AG04449 (cell line): ENCODE data around the gene PDE7B.

Experiments
- CTCF ChIA-PET: fragments of 350-600 bp; formaldehyde crosslinking; extraction: SDS; loops from one replicate; lab custom pipeline; 2021; ENCODE audit warnings: antibody characterized with exemption; lab: Yijun Ruan, JAX
- POLR2A ChIA-PET: fragments of 400-600, 350-600 bp; formaldehyde crosslinking; extraction: SDS; loops from one replicate; lab custom pipeline; 2020; ENCODE audit warnings: antibody characterized with exemption, inconsistent platforms; lab: Yijun Ruan, JAX
- DNase-seq: peaks from one replicate; pipeline ENCODE4 v3.0.0-alpha.2; 2010; ENCODE audit warnings: low read depth, low spot score
- H3K4me3 ChIP-seq: 2 replicates; pipeline ENCODE4 v1.5.1; 2011; ENCODE audit warnings: low read depth, mild to moderate bottlenecking, control low read depth, low read length
- CTCF ChIP-seq: IDR thresholded peaks from one replicate; pipeline ENCODE4 v1.5.1; 2011; ENCODE audit warnings: mild to moderate bottlenecking, moderate library complexity, low read length, control low read depth, inconsistent platforms; ENCODE audit not compliant: insufficient read depth; ENCODE audit errors: missing control alignments

Gene PDE7B

DNA sequence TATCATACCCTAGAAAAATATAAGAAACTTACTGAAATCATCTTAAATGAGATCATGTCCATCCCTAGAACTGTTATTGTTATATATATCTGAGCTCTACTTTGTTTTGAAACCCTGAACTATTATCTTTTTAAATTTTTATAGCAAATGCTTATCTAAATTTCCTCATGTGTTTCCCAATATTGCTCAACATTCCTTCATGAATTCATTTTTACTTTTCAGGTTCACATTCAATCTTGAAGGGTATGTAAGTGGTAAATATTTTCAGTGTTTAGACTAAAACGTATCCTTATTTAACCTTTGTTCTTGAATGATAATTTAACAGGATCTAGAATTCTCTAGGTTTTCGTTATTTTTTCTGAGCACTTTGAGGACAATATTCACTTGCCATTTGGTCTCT lies 23.9 kb downstream of the PDE7B start:
- no peak for DNase-seq
- ChIA-PET CTCF (interaction anchor here (0.7 kb wide), 1 partner anchor 13 kb away, joined by 3 read pairs; no protein-coding TSS in a partner anchor), POLR2A (no interaction called here)
- no peak for TF ChIP-seq CTCF
- H3K4me3 ChIP-seq: no peak overlapping the region

GRCh38 chr6:135876058-135876457 lies 24.6 kb downstream of the PDE7B start:
- TF ChIP-seq CTCF: no peak
- DNase-seq: no peak
- ChIA-PET CTCF (no interaction called here), POLR2A (no interaction called here)
- no peak overlapping the region for H3K4me3 ChIP-seq

DNA sequence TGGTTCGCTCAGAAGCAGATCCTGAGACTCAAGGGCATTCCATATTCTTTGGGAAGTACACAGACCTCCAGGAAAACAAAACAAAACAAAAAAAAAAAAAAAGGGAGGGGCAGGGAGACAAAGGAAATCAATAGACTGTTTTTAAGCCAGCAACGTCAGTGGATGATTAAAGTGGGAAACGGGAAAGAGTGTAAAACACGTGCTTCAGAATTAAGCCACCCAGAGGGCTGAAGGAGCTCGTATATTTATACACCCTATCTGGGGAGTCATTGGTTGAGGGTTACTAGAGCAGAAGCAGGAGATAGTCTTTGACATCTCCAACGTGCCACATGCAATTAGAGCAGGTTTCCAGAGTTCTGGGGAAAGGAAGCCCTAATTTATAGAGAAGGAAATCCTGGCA lies 26.2 kb downstream of the PDE7B start:
- TF ChIP-seq CTCF: no peak
- ChIA-PET CTCF (no interaction called here), POLR2A (no interaction called here)
- H3K4me3 ChIP-seq: no peak overlapping the region
- DNase-seq: no peak

DNA sequence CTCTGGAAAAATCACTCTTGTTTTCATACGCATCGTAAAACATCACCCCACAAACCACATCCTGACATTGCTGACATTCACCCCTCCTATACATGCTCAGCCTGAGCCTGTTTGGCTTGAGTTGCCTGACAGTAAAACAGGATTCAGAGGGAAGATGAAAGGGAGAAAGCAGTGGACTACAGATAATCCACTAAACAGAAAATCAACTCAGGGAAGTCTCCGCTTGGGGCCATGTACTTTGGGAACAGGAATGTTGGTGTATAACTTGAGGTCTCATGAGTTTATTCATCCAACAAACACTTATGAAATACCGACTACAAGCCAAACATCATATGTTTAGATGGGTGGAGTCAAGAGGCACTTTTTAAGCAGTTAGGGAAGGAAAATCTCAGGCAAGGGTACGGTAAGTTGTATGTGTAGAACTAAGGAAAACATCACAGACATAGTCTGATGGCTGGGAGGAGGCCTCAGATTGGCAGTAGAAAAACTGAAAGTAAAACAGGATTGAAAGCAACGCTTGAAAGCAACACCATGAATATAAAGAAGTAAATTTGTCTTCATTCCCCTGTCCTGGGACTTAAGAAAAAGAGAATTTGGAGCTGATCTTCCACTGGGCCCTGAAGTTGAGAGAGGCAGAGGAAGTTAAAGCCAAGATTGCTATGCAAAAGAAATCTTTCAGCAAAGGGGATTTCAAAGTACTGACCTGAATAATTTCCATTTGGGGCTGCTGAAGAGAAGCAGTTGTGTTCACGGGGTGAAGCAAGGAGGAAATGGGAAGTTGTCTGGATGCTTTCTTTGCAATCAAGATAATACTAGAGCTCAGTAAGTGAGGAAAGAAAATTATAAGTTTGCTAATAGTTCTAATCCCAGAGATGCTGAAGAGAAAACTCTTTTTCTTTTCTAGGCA lies 28.8 kb downstream of the PDE7B start:
- no peak for TF ChIP-seq CTCF
- peak; percentile 46 for DNase-seq
- ChIA-PET POLR2A (interaction anchor here (0.9 kb wide), 2 partner anchors 29 to 56 kb away, joined by 3 read pairs; partner anchors contain the start of gene PDE7B), CTCF (interaction anchor here (0.9 to 2.5 kb wide), 3 partner anchors 40 to 349 kb away, joined by 3 to 5 read pairs (median 3); no protein-coding TSS in a partner anchor)
- peak overlapping the region; percentile 37 for H3K4me3 ChIP-seq

- ChIA-PET POLR2A (no interaction called here), CTCF (interaction anchor here (0.8 to 2.4 kb wide), 4 partner anchors 56 to 347 kb away, joined by 3 to 8 read pairs (median 3); no protein-coding TSS in a partner anchor)
- no peak overlapping the region for H3K4me3 ChIP-seq
Observed at GRCh38 chr6:135883045-135883444, 31.5 kb downstream of the PDE7B start.

More at GRCh38 chr6:135883045-135883444, 31.5 kb downstream of the PDE7B start:
- DNase-seq: no peak
- TF ChIP-seq CTCF: no peak
